Natural killer cell (primary cell): ENCODE measurements around the gene DEAF1. TPM values are rescaled to one million over a fixed set of nuclear protein-coding genes. Genes with fewer than 3 reads are reported as not detected.

ENCODE experiments used
- ATAC-seq, 3 donors: fragments of 150-1000 bp in 2 of 3; fragments of 200-7000 bp in 1 of 3; cut with Tn5 transposase; 1 replicate in 1 of 3; 2 replicates in 2 of 3; pipeline ENCODE4 v1.10.0; 2021; ENCODE audit warnings: mild to moderate bottlenecking in 2 of 3, moderate library complexity in 2 of 3
- DNase-seq, 2 donors: peaks; one replicate each; pipeline versions ENCODE4 v3.0.0 to v3.0.0-alpha.2; 2013 to 2021; ENCODE audit warnings: mixed read lengths in 1 of 2
- H3K27ac ChIP-seq: one replicate; pipeline ENCODE4 v1.5.1; 2013; ENCODE audit warnings: mild to moderate bottlenecking, low read length
- H3K27me3 ChIP-seq: one replicate; pipeline ENCODE4 v1.6.1; 2013; ENCODE audit warnings: low read length; ENCODE audit not compliant: control insufficient read depth, insufficient read depth
- H3K36me3 ChIP-seq: one replicate; pipeline ENCODE4 v1.6.1; 2013; ENCODE audit warnings: low read length; ENCODE audit not compliant: control insufficient read depth, insufficient read depth
- H3K4me1 ChIP-seq: one replicate; pipeline ENCODE4 v1.6.1; 2013; ENCODE audit warnings: low read length; ENCODE audit not compliant: control insufficient read depth, insufficient read depth
- H3K4me3 ChIP-seq: one replicate; pipeline ENCODE4 v1.5.1; 2013; ENCODE audit warnings: low read length
- H3K9me3 ChIP-seq: one replicate; pipeline ENCODE4 v1.6.1; 2013; ENCODE audit warnings: low read length; ENCODE audit not compliant: control insufficient read depth, insufficient read depth
- H3K27ac Mint-ChIP-seq, 2 donors: one replicate each; pipeline ENCODE4 v1.8.0; 2022; ENCODE audit warnings: mild to moderate bottlenecking in 2 of 2, mixed read lengths in 2 of 2, moderate library complexity in 1 of 2
- H3K27me3 Mint-ChIP-seq, 2 donors: one replicate each; pipeline ENCODE4 v1.8.0; 2022; ENCODE audit warnings: low read depth in 2 of 2, mixed read lengths in 2 of 2
- H3K36me3 Mint-ChIP-seq: one replicate; pipeline ENCODE4 v1.8.0; 2022; ENCODE audit warnings: mixed read lengths
- H3K4me1 Mint-ChIP-seq, 2 donors: one replicate each; pipeline ENCODE4 v1.8.0; 2022; ENCODE audit warnings: mixed read lengths in 2 of 2
- H3K4me3 Mint-ChIP-seq: one replicate; pipeline ENCODE4 v1.8.0; 2022; ENCODE audit warnings: mild to moderate bottlenecking, moderate library complexity, mixed read lengths
- H3K9me3 Mint-ChIP-seq, 2 donors: one replicate each; pipeline ENCODE4 v1.8.0; 2022; ENCODE audit warnings: mixed read lengths in 2 of 2
- WGBS: methylation state at CpG from one replicate; pipeline ENCODE4 v1.1.7; 2013; ENCODE audit warnings: missing lambda C conversion rate; ENCODE audit not compliant: insufficient coverage; 5-methylcytosine and 5-hydroxymethylcytosine counted together
- intact Hi-C: fragments of 100-400 bp; cut with micrococcal nuclease; formaldehyde crosslinking; loops from one replicate; pipeline ENCODE4 v1.14.2; 2022
- total RNA-seq, 4 donors: library from RNA; stranded (reverse); fragments of 120-200 nt in 1 of 4; gene quantifications; one replicate each; pipeline versions ENCODE4 v1.2.3 to v1.2.4, GENCODE V29; 2013 to 2022
- TF ChIP-seq, protein P1 (sequence below): fragments of 200-600 bp; IDR thresholded peaks from one replicate; pipeline ENCODE4 v1.8.0; 2022; ENCODE audit warnings: antibody characterized with exemption

The DEAF1 gene
- total RNA-seq, 3 donors from 2014 or later (not counting 1 experiment from before 2014, with no cell fraction given) = 25.9 to 26.9 (median 26.8) TPM

DNA sequence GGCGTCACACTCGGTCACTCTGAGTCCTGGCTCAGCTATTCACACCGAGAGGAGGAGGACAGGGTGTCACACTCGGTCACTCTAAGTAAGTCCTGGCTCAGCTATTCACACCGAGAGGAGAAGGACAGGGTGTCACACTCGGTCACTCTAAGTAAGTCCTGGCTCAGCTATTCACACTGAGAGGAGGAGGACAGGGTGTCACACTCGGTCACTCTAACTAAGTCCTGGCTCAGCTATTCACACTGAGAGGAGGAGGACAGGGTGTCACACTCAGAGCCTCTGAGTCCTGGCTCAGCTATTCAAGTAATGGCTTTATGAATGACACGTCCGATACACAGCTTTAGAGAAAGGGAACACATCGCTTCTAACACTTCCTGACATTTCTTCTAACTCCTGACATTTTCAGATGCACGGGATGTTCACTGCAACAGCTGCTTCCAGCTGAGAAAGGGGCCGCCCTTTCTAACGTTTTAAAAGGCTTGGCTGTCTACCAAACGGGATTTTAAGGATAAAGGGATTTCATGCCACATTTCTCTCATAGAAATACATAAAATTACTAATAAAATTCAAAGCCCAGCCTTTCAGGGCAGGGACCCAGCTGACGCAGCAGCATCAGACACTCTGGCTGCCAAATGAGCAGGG lies 29.8 kb downstream of the DEAF1 start:
- Histone ChIP-seq H3K9me3 (no peaks in the 10 kb centered on the region), H3K4me3 (no peak overlapping the region), H3K27ac (no peak overlapping the region), H3K27me3 (no peaks in the 10 kb centered on the region), H3K4me1 (no peaks in the 10 kb centered on the region), H3K36me3 (peaks cover 3% of the 10 kb centered on the region)
- TF ChIP-seq, protein P1, sequence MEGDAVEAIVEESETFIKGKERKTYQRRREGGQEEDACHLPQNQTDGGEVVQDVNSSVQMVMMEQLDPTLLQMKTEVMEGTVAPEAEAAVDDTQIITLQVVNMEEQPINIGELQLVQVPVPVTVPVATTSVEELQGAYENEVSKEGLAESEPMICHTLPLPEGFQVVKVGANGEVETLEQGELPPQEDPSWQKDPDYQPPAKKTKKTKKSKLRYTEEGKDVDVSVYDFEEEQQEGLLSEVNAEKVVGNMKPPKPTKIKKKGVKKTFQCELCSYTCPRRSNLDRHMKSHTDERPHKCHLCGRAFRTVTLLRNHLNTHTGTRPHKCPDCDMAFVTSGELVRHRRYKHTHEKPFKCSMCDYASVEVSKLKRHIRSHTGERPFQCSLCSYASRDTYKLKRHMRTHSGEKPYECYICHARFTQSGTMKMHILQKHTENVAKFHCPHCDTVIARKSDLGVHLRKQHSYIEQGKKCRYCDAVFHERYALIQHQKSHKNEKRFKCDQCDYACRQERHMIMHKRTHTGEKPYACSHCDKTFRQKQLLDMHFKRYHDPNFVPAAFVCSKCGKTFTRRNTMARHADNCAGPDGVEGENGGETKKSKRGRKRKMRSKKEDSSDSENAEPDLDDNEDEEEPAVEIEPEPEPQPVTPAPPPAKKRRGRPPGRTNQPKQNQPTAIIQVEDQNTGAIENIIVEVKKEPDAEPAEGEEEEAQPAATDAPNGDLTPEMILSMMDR = no peak
- Mint-ChIP-seq H3K9me3 (no peaks in the 10 kb centered on the region), H3K27me3 (no peaks in the 10 kb centered on the region), H3K36me3 (no peaks in the 10 kb centered on the region), H3K4me1 (peaks cover 0 to 6% of the 10 kb centered on the region in 2 donors), H3K4me3 (no peak overlapping the region), H3K27ac (no peak overlapping the region)
- 96% methylated on average over 15 of the region's 15 CpGs for WGBS
- DNase-seq (no peak), ATAC-seq (no peak)
- intact Hi-C loops = no loop called here

DNA sequence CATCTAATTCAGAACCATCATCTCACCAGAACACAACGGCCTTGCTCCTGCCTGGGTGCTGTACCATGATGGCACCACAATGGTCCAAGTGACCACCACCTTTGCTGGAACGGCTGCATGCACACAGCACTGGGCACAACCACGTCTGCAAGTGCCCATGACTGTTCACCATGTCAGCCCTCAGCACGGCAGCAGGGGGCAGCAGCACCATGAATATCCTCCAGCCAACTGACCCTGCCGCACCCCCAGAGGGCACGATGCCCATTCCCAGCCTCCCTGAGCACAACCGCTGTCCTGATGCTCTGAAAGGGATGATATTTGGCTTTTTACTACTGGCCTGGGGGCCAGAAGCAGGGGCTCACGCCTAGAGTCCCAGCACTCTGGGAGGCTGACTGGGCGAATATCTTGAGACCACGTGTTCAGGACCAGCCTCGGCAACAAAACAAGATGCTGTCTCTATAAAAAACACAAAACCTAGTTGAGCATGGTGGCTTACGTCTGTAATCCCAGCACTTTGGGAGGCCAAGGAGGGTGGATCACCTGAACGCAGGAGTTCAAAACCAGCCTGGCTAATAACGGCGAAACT lies 32.2 kb downstream of the DEAF1 start:
- TF ChIP-seq, protein P1 = peak; percentile 65
- H3K9me3 Mint-ChIP-seq = no peaks in the 10 kb centered on the region
- H3K27ac Mint-ChIP-seq = no peak overlapping the region
- Histone ChIP-seq H3K4me1 (no peaks in the 10 kb centered on the region), H3K36me3 (peaks cover 12% of the 10 kb centered on the region), H3K4me3 (no peak overlapping the region), H3K27ac (no peak overlapping the region), H3K9me3 (no peaks in the 10 kb centered on the region), H3K27me3 (no peaks in the 10 kb centered on the region)
- intact Hi-C loops = no loop called here
- peaks cover 0 to 6% of the 10 kb centered on the region in 2 donors for H3K4me1 Mint-ChIP-seq
- peak; percentile 38 to 62 for DNase-seq
- no peaks in the 10 kb centered on the region for H3K36me3 Mint-ChIP-seq
- H3K27me3 Mint-ChIP-seq = no peaks in the 10 kb centered on the region
- ATAC-seq = peak; percentile 60 to 73 (median 64)
- no peak overlapping the region for H3K4me3 Mint-ChIP-seq
- 74% methylated on average over 15 of the region's 15 CpGs for WGBS

DNA sequence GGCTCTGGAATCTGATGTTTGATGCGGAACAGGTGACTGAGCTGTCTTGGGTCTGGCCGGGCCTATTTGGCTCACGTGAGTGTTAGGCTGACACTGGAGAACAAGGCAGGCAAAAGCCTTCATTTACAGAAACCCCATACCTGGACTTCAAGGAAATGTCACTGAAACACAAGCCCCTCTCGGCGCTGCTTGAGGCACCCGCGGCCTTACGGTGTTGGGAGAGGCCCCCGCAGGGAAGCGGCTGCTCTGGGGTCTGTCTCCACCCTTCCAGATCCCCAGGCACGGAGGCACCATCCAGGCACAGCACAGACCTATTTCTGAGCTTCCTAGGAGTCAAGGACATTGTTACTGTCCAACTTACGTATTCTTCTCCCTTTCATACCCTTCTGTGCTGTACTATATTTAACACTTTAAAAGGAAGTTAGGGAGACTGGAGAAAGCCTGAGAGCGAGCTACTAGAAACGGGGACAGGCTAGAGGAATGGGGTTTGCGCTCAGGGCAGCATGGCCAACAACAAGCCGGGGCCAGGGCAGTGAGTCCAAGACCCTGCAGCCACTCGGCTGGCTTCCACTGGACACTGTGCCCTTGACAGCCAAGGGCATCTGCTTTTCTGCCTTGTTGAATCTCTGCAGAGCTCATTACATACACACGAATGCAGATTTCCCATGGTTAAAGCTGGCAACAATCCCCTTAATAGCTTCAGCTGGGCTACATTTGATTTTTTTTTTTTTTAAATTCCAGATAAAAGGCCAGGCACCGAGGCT lies 34.2 kb downstream of the DEAF1 start:
- no peak overlapping the region for H3K27ac Mint-ChIP-seq
- no peak overlapping the region for H3K4me3 Mint-ChIP-seq
- ATAC-seq (no peak), DNase-seq (no peak)
- no peaks in the 10 kb centered on the region for H3K27me3 Mint-ChIP-seq
- Histone ChIP-seq H3K36me3 (peaks cover 14% of the 10 kb centered on the region), H3K4me1 (no peaks in the 10 kb centered on the region), H3K9me3 (no peaks in the 10 kb centered on the region), H3K27me3 (no peaks in the 10 kb centered on the region), H3K27ac (no peak overlapping the region), H3K4me3 (no peak overlapping the region)
- intact Hi-C loops = no loop called here
- no peaks in the 10 kb centered on the region for H3K36me3 Mint-ChIP-seq
- WGBS = 97% methylated on average over 19 of the region's 19 CpGs
- H3K9me3 Mint-ChIP-seq = no peaks in the 10 kb centered on the region
- peaks cover 0 to 6% of the 10 kb centered on the region in 2 donors for H3K4me1 Mint-ChIP-seq
- TF ChIP-seq, protein P1 = no peak
